HCT116 (cell line): Measurements from ENCODE around the gene MEF2D. TPM values are rescaled to one million over a fixed set of nuclear protein-coding genes. Genes with fewer than 3 reads are reported as not detected.

Source experiments
- ATAC-seq: fragments of 200-7000 bp; cut with Tn5 transposase; 2 replicates; pipeline ENCODE4 v1.9.1; 2020; ENCODE audit warnings: mild to moderate bottlenecking, moderate library complexity
- BruUV-seq: library from RNA; stranded (reverse); fragments of 400-500 nt; replicated peaks from 2 replicates; lab custom pipeline; 2021; lab: Mats Ljungman, UMichigan
- CTCF ChIA-PET: fragments of 300-600 bp; sonication (Branson Sonifier 250); formaldehyde crosslinking; loops from one replicate; lab custom pipeline; 2021; ENCODE audit warnings: antibody characterized with exemption; lab: Charles Lee
- POLR2A ChIA-PET: fragments of 300-600, 350-600 bp; sonication (Branson Sonifier 250); formaldehyde crosslinking; loops from one replicate; lab custom pipeline; 2021; ENCODE audit warnings: antibody characterized with exemption; lab: Charles Lee
- RAD21 ChIA-PET, 2 experiments: fragments of 300-600 bp; sonication (Branson Sonifier 250); formaldehyde crosslinking; loops; one replicate each; lab custom pipeline; 2023; ENCODE audit warnings: low total read pairs in 2 of 2; ENCODE audit not compliant: uncharacterized antibody in 2 of 2, unreplicated experiment in 2 of 2, low non-redundant PET in 1 of 2; lab: Charles Lee
- DNase-seq: peaks from one replicate; pipeline ENCODE4 v3.0.0-alpha.2; 2010; ENCODE audit warnings: low read depth, low spot score
- H2AFZ ChIP-seq: fragments of 200-600 bp; shearing (Covaris generic), sonication (generic); 2 replicates; pipeline ENCODE4 v1.6.1; 2017; ENCODE audit warnings: low read depth, mixed run types, mixed read lengths, antibody characterized with exemption, low read length; ENCODE audit not compliant: poor library complexity, severe bottlenecking
- H3K27ac ChIP-seq: 2 replicates; pipeline ENCODE4 v1.5.1; 2012; ENCODE audit warnings: low read depth, low read length
- H3K27me3 ChIP-seq: fragments of 200-600 bp; sonication (generic); 2 replicates; pipeline ENCODE4 v1.6.1; 2016; ENCODE audit warnings: mixed run types, low read length, mixed read lengths; ENCODE audit not compliant: insufficient read depth
- H3K36me3 ChIP-seq, 2 experiments: fragments of 200-500 bp in 1 of 2; fragments of 200-600 bp in 1 of 2; sonication (Bioruptor generic) in 1 of 2; sonication (generic) in 1 of 2; 2 replicates each; pipeline versions ENCODE4 v1.5.1 to v1.6.1; 2014 to 2016; ENCODE audit warnings: low read length in 2 of 2, inconsistent platforms in 1 of 2, mixed read lengths in 1 of 2, mixed run types in 1 of 2; ENCODE audit not compliant: insufficient read depth in 2 of 2, control insufficient read depth in 1 of 2
- H3K4me1 ChIP-seq, 2 experiments: fragments of 200-600 bp in 1 of 2; sonication (generic) in 1 of 2; 2 replicates each; pipeline versions ENCODE4 v1.5.1 to v1.6.1; 2012 to 2017; ENCODE audit warnings: low read length in 2 of 2, inconsistent platforms in 1 of 2, mild to moderate bottlenecking in 1 of 2, mixed read lengths in 1 of 2, mixed run types in 1 of 2, moderate library complexity in 1 of 2; ENCODE audit not compliant: insufficient read depth in 2 of 2, control insufficient read depth in 1 of 2
- H3K4me2 ChIP-seq: fragments of 200-600 bp; sonication (generic); 2 replicates; pipeline ENCODE4 v1.6.1; 2017; ENCODE audit warnings: mixed run types, low read length, mixed read lengths
- H3K4me3 ChIP-seq, 2 experiments: fragments of 200-600 bp in 1 of 2; sonication (generic) in 1 of 2; replicated peaks in 1 of 2; 2 replicates each; pipeline ENCODE4 v1.5.1; 2011 to 2016; ENCODE audit warnings: low read length in 2 of 2, control low read depth in 1 of 2, low read depth in 1 of 2, mild to moderate bottlenecking in 1 of 2, mixed read lengths in 1 of 2, mixed run types in 1 of 2
- H3K79me2 ChIP-seq: fragments of 200-600 bp; sonication (generic); 2 replicates; pipeline ENCODE4 v1.6.1; 2017; ENCODE audit warnings: mild to moderate bottlenecking, mixed run types, low read length, moderate library complexity, mixed read lengths; ENCODE audit not compliant: insufficient read depth
- H3K9ac ChIP-seq: fragments of 200-600 bp; sonication (generic); 2 replicates; pipeline ENCODE4 v1.6.1; 2016; ENCODE audit warnings: low read length, mixed read lengths
- H3K9me2 ChIP-seq: fragments of 200-600 bp; sonication (generic), shearing (Covaris generic); 2 replicates; pipeline ENCODE4 v1.6.1; 2017; ENCODE audit warnings: mixed run types, mild to moderate bottlenecking, moderate library complexity; ENCODE audit not compliant: insufficient read depth
- H3K9me3 ChIP-seq, 2 experiments: fragments of 200-500 bp in 1 of 2; fragments of 200-600 bp in 1 of 2; sonication (Bioruptor generic) in 1 of 2; sonication (generic) in 1 of 2; 2 replicates each; pipeline ENCODE4 v1.6.1; 2014 to 2017; ENCODE audit warnings: low read length in 2 of 2, mixed read lengths in 2 of 2, inconsistent platforms in 1 of 2, low read depth in 1 of 2, mild to moderate bottlenecking in 1 of 2, mixed run types in 1 of 2, moderate library complexity in 1 of 2; ENCODE audit not compliant: control insufficient read depth in 1 of 2, insufficient read depth in 1 of 2
- H4K20me1 ChIP-seq: fragments of 200-600 bp; sonication (generic), shearing (Covaris generic); 2 replicates; pipeline ENCODE4 v1.6.1; 2017; ENCODE audit warnings: mixed run types, mild to moderate bottlenecking, moderate library complexity; ENCODE audit not compliant: insufficient read depth
- ATF3 ChIP-seq: IDR thresholded peaks from 2 replicates; pipeline ENCODE4 v1.6.1; 2012
- EGR1 ChIP-seq: IDR thresholded peaks from 2 replicates; pipeline ENCODE4 v1.6.1; 2012; ENCODE audit warnings: low read depth
- ELF1 ChIP-seq: IDR thresholded peaks from 2 replicates; pipeline ENCODE4 v1.6.1; 2012; ENCODE audit warnings: low read depth, borderline replicate concordance
- EZH2phosphoT487 ChIP-seq: fragments of 200-600 bp; IDR thresholded peaks from 2 replicates; pipeline ENCODE4 v1.6.1; 2018; ENCODE audit warnings: antibody characterized with exemption, borderline replicate concordance
- JUND ChIP-seq: IDR thresholded peaks from 2 replicates; pipeline ENCODE4 v1.6.1; 2012
- MAX ChIP-seq: IDR thresholded peaks from 2 replicates; pipeline ENCODE4 v1.6.1; 2012
- POLR2AphosphoS5 ChIP-seq: IDR thresholded peaks from 2 replicates; pipeline ENCODE4 v1.6.1; 2011; ENCODE audit warnings: mild to moderate bottlenecking, low read depth, low read length, moderate library complexity
- RAD21 ChIP-seq: IDR thresholded peaks from 2 replicates; pipeline ENCODE4 v1.6.1; 2012; ENCODE audit warnings: low read depth, mild to moderate bottlenecking
- SIN3A ChIP-seq: IDR thresholded peaks from 2 replicates; pipeline ENCODE4 v1.6.1; 2012; ENCODE audit warnings: low read depth
- TCF7L2 ChIP-seq: IDR thresholded peaks from 2 replicates; pipeline ENCODE4 v1.7.0; 2011; ENCODE audit warnings: borderline replicate concordance, inconsistent platforms; ENCODE audit not compliant: insufficient read depth, insufficient read length; ENCODE audit errors: extremely low read depth
- YY1 ChIP-seq: IDR thresholded peaks from 2 replicates; pipeline ENCODE4 v1.6.1; 2011; ENCODE audit warnings: low read length, low read depth, moderate library complexity, mild to moderate bottlenecking; ENCODE audit not compliant: insufficient replicate concordance; ENCODE audit errors: extremely low read depth
- ZBTB33 ChIP-seq: IDR thresholded peaks from 2 replicates; pipeline ENCODE4 v1.6.1; 2011; ENCODE audit warnings: mild to moderate bottlenecking, low read length, moderate library complexity; ENCODE audit not compliant: insufficient replicate concordance; ENCODE audit errors: extremely low read depth
- ZNF274 ChIP-seq: fragments of 200-500 bp; sonication (Bioruptor generic); IDR thresholded peaks from 2 replicates; pipeline ENCODE4 v1.6.1; 2014; ENCODE audit warnings: mild to moderate bottlenecking, low read depth, low read length, inconsistent platforms
- intact Hi-C: fragments of 100-400 bp; cut with micrococcal nuclease; formaldehyde crosslinking; loops from 2 replicates; pipeline ENCODE4 v1.10.0; 2022
- total RNA-seq: library from RNA; stranded (reverse); gene quantifications from one replicate; pipeline ENCODE4 v1.2.1, GENCODE V29; 2021; ENCODE audit not compliant: unreplicated experiment

The MEF2D gene
- total RNA-seq, 1 experiment from 2014 or later, result 44.2 TPM

- no TSS peak for BruUV-seq
- no peaks in the 10 kb centered on the region for H3K27me3 ChIP-seq
- POLR2A ChIA-PET, result interaction anchor here (0.6 to 1.0 kb wide), 3 partner anchors 18 to 428 kb away, joined by 3 read pairs; no protein-coding TSS in a partner anchor
These were observed 16.0 kb downstream of the MEF2D start for GRCh38 chr1:156484480-156485058.

GRCh38 chr1:156483397-156483796 is 17.2 kb downstream of the MEF2D start:
- ChIA-PET RAD21 (no interaction called here), POLR2A (no interaction called here)
- Histone ChIP-seq H3K9me3 (no peaks in the 10 kb centered on the region), H3K9ac (no peak overlapping the region), H3K4me3 (no peak overlapping the region), H3K4me2 (no peak overlapping the region), H3K27ac (no peak overlapping the region), H3K9me2 (no peaks in the 10 kb centered on the region)
- no TSS peak for BruUV-seq
- no peak for ATAC-seq
- intact Hi-C loops, result no loop called here
- TF ChIP-seq JUND, result no peak
- no peak for TF ChIP-seq ZNF274
- no peak for TF ChIP-seq YY1
- TF ChIP-seq ZBTB33, result no peak
- TF ChIP-seq, all 23 proteins: peak for 0
- Histone ChIP-seq H3K27me3 (no peaks in the 10 kb centered on the region), H3K4me1 (peaks cover 4 to 7% of the 10 kb centered on the region in 2 experiments; a peak in 3 of 4 replicates), H4K20me1 (0 out of 2 replicates have a peak, but pooled peaks cover 2% of the 10 kb centered on the region), H3K79me2 (peaks cover 47% of the 10 kb centered on the region), H3K36me3 (peaks cover 23 to 42% of the 10 kb centered on the region in 2 experiments), H2AFZ (no peak overlapping the region)
- CTCF ChIA-PET, result no interaction called here
- no peak for DNase-seq

More at GRCh38 chr1:156484480-156485058, 16.0 kb downstream of the MEF2D start:
- Histone ChIP-seq H3K79me2 (peaks cover 59% of the 10 kb centered on the region), H3K4me3 (no peak overlapping the region), H3K36me3 (peaks cover 15 to 32% of the 10 kb centered on the region in 2 experiments), H3K9ac (no peak overlapping the region)
- no peak for DNase-seq
- RAD21 ChIA-PET, result no interaction called here
- CTCF ChIA-PET, result interaction anchor here (0.9 kb wide), 1 partner anchor 27 kb away, joined by 3 read pairs; no protein-coding TSS in a partner anchor
- ATAC-seq, result no peak
- TF ChIP-seq ATF3 (no peak), ELF1 (no peak), SIN3A (no peak), TCF7L2 (no peak), EZH2phosphoT487 (no peak), MAX (no peak), RAD21 (no peak), ZNF274 (no peak), POLR2AphosphoS5 (no peak), EGR1 (no peak)
- TF ChIP-seq, all 23 proteins: peak for 0
- Histone ChIP-seq H3K9me3 (no peaks in the 10 kb centered on the region), H3K9me2 (no peaks in the 10 kb centered on the region), H4K20me1 (0 out of 2 replicates have a peak, but pooled peaks cover 2% of the 10 kb centered on the region), H3K27ac (no peak overlapping the region), H3K4me1 (peaks cover 15 to 19% of the 10 kb centered on the region in 2 experiments), H3K4me2 (no peak overlapping the region), H2AFZ (no peak overlapping the region)
- intact Hi-C loops, result no loop called here
